ENCODE measurements around the gene ZHX3.

The ZHX3 gene

DNA sequence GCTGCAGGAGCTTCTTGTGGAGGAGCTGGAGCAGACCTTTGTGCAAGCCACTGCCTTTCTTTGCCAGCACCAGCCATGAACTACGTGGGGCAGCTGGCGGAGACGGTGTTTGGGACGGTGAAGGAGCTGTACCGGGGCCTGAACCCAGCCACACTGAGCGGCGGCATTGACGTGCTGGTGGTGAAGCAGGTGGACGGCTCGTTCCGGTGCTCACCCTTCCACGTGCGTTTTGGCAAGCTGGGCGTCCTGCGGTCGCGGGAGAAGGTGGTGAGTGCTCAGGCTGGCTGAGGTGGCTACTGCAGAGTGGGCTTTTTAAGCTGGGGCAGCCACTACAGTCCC is 28.2 kb upstream of the ZHX3 start:
- DNase-seq = no peak
- H3K27ac ChIP-seq = no peak overlapping the region
- H3K27me3 ChIP-seq (replicated peaks) = no peaks in the 10 kb centered on the region
- H3K36me3 ChIP-seq (replicated peaks) = no peaks in the 10 kb centered on the region
- in situ Hi-C loops (cut with HindIII; ENCODE audit: low pct_ligation_motif_present, low sequenced_read_pairs) = no loop called here
- no peak overlapping the region for H3K4me3 ChIP-seq (ENCODE audit: low read depth, low read length)
- TF ChIP-seq, protein P1, sequence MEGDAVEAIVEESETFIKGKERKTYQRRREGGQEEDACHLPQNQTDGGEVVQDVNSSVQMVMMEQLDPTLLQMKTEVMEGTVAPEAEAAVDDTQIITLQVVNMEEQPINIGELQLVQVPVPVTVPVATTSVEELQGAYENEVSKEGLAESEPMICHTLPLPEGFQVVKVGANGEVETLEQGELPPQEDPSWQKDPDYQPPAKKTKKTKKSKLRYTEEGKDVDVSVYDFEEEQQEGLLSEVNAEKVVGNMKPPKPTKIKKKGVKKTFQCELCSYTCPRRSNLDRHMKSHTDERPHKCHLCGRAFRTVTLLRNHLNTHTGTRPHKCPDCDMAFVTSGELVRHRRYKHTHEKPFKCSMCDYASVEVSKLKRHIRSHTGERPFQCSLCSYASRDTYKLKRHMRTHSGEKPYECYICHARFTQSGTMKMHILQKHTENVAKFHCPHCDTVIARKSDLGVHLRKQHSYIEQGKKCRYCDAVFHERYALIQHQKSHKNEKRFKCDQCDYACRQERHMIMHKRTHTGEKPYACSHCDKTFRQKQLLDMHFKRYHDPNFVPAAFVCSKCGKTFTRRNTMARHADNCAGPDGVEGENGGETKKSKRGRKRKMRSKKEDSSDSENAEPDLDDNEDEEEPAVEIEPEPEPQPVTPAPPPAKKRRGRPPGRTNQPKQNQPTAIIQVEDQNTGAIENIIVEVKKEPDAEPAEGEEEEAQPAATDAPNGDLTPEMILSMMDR (IDR thresholded peaks at IDR 0.05; ENCODE audit: low read depth, low read length, missing control alignments) = no peak

DNA sequence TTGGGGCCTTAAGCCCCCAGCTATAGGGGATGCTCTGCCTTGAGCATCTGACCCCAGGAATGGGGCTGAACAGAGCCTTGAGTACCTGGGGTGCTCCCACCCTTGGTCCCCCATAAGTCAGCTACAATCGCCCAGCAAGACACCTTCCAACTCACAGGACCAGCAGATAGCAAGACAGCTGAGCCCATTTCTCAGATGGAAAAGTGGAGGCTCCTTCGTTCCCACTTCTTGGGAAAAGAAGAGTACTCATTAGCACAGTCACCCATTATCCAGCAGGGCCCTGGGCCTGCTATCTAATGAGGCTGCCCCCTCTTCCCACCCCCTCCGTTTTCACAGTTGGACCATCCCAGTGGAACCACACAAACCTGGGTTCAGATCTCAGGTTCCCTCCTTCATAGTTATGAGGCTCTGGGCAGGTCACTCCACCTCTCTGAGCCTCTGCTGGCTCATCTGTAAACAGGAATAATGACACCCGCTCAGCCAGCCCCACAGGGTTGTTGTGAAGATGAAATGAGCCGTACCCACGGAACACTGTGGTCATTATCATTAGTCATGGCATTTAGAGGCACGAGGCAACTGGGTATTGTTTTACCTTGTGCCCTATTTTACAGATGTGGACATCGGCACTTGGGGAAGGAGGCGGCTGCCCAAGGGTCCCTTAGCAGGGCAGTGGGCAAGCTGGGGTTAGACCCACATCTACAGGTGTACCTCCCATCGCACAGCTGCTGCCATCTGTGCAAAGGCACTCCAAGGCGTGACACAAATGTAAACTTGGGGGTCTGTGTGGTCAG is 27.6 kb upstream of the ZHX3 start:
- Histone ChIP-seq H3K27me3 (replicated peaks) (no peaks in the 10 kb centered on the region), H3K27ac (no peak overlapping the region), H3K36me3 (replicated peaks) (no peaks in the 10 kb centered on the region), H3K4me3 (ENCODE audit: low read depth, low read length) (no peak overlapping the region)
- DNase-seq = no peak
- TF ChIP-seq, protein P1 (IDR thresholded peaks at IDR 0.05; ENCODE audit: low read depth, low read length, missing control alignments) = no peak
- in situ Hi-C loops (cut with HindIII; ENCODE audit: low pct_ligation_motif_present, low sequenced_read_pairs) = no loop called here

DNA sequence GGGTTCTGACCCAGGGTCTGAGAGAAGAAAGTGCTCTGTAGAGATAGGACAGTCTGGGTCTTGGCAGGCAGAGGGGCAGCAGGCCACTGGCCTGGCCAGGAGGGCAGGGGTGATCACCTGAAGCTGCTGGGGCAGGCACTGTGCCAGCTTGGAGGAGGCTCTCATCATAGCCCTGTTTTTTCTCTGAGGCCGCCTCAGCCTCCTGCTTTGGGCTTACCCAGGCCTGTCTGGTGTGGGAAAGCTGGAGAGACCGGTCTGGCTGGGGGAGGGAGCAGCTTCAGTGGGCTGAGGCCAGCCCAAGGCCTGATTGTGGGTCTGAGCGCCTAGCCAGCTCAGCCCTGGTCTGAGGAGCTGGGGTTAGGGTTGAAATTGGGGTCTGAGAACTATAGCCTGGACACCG is 26.9 kb upstream of the ZHX3 start:
- DNase-seq = no peak
- in situ Hi-C loops (cut with HindIII; ENCODE audit: low pct_ligation_motif_present, low sequenced_read_pairs) = no loop called here

DNA sequence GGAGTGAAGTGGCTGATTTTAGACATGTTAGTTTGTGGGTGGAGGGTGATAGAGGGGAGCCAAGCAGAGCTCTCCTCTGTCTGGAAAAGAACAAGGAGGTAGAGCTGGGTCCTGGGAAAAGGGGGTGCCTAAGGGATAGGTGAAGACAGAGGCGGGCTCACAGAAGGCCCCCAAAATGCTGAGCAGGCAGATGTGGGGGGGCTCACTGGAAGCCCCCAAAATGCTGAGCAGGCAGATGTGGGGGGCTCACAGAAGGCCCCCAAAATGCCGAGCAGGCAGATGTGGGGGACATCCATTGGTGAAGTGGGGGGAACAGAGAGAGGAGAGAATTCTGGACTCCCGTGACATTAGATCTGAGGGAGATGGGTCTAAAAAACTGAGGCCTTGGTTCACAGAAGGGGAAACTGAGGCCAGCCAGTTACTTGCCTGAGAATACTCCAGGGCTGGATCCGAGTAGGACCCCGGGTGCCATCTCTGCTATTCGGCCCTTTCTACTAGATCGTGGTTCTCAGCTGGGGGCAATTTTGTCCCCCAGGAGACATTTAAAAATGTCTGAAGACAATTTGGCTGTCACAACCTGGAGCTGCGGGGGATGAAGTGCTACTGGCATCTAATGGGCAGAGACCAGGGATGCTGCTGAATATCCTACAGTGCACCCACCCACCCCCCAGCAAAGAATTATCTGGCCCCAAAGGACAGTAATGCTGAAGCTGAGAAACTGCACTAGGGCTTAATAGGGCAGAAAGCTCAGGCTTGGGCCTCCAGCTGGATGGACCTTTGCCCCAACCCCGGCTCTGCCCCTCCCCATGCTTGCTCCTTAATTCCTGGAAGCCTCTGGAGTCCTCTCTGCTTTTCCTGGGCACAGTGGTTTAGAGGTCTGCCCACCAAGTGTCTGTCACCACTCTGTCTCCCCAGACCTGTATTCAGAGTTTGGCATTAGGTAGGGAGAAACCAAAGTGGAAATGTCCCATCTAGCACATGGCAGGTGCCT is 25.2 kb upstream of the ZHX3 start:
- no peaks in the 10 kb centered on the region for H3K27me3 ChIP-seq (replicated peaks)
- in situ Hi-C loops (cut with HindIII; ENCODE audit: low pct_ligation_motif_present, low sequenced_read_pairs) = no loop called here
- H3K27ac ChIP-seq = no peak overlapping the region
- H3K4me3 ChIP-seq (ENCODE audit: low read depth, low read length) = no peak overlapping the region
- TF ChIP-seq, protein P1 (IDR thresholded peaks at IDR 0.05; ENCODE audit: low read depth, low read length, missing control alignments) = no peak
- no peak for DNase-seq
- no peaks in the 10 kb centered on the region for H3K36me3 ChIP-seq (replicated peaks)

More for the DNA sequence above, 26.9 kb upstream of the ZHX3 start:
- no peaks in the 10 kb centered on the region for H3K27me3 ChIP-seq (replicated peaks)
- H3K27ac ChIP-seq = no peak overlapping the region
- TF ChIP-seq, protein P1 (IDR thresholded peaks at IDR 0.05; ENCODE audit: low read depth, low read length, missing control alignments) = no peak
- H3K4me3 ChIP-seq (ENCODE audit: low read depth, low read length) = no peak overlapping the region
- no peaks in the 10 kb centered on the region for H3K36me3 ChIP-seq (replicated peaks)

DNA sequence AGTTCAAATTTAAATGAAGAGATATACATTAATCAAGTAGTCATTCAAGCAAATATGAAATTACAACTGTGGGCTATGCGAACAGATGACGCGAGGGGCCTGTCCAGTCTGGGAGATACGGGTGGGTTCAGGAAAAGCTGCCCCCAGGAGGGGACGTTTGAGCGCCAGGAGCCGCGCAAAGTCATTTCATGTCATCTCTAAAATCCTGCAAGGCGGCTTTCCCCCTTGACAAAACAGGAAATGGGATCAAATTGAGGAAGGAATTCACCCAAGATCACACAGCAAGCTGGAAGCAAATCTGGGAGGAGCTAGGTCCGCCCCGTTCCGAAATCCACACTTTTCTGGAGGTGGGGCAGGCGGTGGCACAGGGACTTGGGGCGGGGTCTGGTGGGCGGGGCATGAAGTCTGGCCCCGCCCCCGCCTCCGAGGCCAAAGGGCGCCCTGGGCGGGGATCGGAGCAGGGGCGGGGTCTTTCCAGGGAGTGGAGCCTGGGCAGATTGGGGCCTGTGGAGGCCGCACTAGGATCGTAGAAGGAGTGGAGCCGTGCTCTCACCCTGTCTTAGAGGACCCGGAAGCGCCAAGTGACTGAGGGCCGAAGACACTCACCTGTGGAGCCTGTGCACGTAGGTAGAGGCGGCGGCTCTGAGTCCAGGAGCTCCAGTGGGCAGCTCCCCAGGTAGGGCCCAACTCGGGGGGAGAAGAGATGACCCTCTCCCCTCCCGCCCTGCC is 23.0 kb upstream of the ZHX3 start, which contains the start of gene LPIN3:
LPIN3 (plus strand) TSS at position 495 of the 729 bp plus-strand sequence. CDS start 4,983 bp downstream, outside the sequence.
- H3K27ac ChIP-seq = no peak within 1 kb of the TSS
- TF ChIP-seq, protein P1 (IDR thresholded peaks at IDR 0.05; ENCODE audit: low read depth, low read length, missing control alignments) = no peak
- no peaks in the 10 kb centered on the region for H3K36me3 ChIP-seq (replicated peaks)
- DNase-seq = peak; percentile 31
- no peaks in the 10 kb centered on the region for H3K27me3 ChIP-seq (replicated peaks)
- in situ Hi-C loops (cut with HindIII; ENCODE audit: low pct_ligation_motif_present, low sequenced_read_pairs) = no loop called here
- peak within 1 kb of the TSS; percentile 56 for H3K4me3 ChIP-seq (ENCODE audit: low read depth, low read length)

Measured in brain microvascular endothelial cell (primary cell).